Heart left ventricle (tissue), 13 donors: ENCODE data around the gene FAM110C.

ENCODE experiments used
- POLR2A ChIP-seq, 2 donors: fragments of 450-650 bp; IDR thresholded peaks; one replicate each; pipeline ENCODE4 v1.6.1; 2017; ENCODE audit warnings: antibody characterized with exemption in 2 of 2, mild to moderate bottlenecking in 2 of 2, moderate library complexity in 2 of 2
- TF ChIP-seq, protein P1 (sequence below), 12 donors: fragments of 200-600 bp; sonication (generic) in 4 of 12; IDR thresholded peaks; one replicate each; pipeline versions ENCODE4 v1.5.0 to v1.8.0; 2018 to 2022; ENCODE audit warnings: antibody characterized with exemption in 12 of 12, mild to moderate bottlenecking in 5 of 12
- donor health status: ischemic (EF 13 %, LVEDD 7.1; RV severe dilation, severe dysfunction).
- donor health status: DM: no; HTN: yes; CAD: no.
- donor health status: DM: no; HTN: no; CAD: no.
- donor health status: ischemic (EF 25% LVEDD 6.9; RV normal size, moderate dysfunction).
- donor health status: ischemic (EF 25% LVEDD 5.7; RV mildly dilated, moderate dysfunction).
- donor health status: ischemic (EF 35%, LVEDD 5.7; RV mildly dilated, moderate dysfunction).
- donor health status: nonischemic (EF 11% LVEDD 7.7; RV severe dilation, severe dysfunction).
- donor health status: DM: yes; HTN: yes; CAD: no.
- donor health status: PGD.
- donor health status: ischemic (EF 29% LVEDD 5.4; RV normal size, mild dysfunction).
- donor health status: nonischemic (EF 23%, LVEDD 6.1; RV moderate dilation, normal function).

DNA sequence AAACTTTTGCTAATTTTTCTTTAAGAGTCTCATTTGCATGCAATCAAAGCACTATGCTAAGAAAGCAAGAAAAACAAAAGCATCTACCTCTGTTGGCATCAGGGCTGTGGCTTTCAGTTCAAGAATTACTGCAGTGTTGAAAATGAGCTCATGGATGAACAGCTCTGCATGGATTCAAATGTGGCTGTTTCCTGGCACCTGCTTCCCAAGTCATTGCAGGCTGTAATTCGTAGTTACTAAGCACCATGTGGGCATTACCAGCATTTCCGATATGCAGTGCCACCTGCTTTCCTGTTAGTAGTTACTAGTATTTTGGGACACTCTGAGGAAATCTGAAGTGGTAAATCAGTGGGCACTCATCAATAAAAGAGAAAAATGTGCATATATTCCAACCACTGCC is 37.8 kb upstream of the FAM110C start:
- no peak for TF ChIP-seq POLR2A (IDR thresholded peaks at IDR 0.05)
- TF ChIP-seq, protein P1, sequence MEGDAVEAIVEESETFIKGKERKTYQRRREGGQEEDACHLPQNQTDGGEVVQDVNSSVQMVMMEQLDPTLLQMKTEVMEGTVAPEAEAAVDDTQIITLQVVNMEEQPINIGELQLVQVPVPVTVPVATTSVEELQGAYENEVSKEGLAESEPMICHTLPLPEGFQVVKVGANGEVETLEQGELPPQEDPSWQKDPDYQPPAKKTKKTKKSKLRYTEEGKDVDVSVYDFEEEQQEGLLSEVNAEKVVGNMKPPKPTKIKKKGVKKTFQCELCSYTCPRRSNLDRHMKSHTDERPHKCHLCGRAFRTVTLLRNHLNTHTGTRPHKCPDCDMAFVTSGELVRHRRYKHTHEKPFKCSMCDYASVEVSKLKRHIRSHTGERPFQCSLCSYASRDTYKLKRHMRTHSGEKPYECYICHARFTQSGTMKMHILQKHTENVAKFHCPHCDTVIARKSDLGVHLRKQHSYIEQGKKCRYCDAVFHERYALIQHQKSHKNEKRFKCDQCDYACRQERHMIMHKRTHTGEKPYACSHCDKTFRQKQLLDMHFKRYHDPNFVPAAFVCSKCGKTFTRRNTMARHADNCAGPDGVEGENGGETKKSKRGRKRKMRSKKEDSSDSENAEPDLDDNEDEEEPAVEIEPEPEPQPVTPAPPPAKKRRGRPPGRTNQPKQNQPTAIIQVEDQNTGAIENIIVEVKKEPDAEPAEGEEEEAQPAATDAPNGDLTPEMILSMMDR (IDR thresholded peaks at IDR 0.05) = no peak
